Measurements from ENCODE around the gene SYPL2.

SYPL2 gene

DNA sequence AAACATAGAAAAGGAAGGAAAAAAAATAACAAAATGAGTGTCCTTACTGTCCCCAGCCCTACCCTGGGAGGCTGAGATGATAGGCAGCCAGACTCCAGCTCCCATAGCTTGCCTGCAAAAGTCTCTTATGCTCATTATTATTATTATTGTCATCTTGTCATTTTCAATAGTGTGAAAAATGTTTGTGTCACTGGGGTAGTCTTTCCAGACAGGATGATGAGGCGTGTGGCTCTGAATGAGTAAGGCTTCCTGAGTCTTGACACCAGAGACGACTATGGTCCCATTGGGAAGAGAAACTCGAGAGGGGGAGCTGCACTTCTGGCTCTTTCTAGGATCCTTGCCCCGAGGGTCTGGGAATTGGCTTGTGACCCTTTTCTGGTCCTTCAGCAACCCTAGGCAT, 26.4 kb downstream of the SYPL2 start:
- DNase-seq (ENCODE audit: low read depth): no peak

DNA sequence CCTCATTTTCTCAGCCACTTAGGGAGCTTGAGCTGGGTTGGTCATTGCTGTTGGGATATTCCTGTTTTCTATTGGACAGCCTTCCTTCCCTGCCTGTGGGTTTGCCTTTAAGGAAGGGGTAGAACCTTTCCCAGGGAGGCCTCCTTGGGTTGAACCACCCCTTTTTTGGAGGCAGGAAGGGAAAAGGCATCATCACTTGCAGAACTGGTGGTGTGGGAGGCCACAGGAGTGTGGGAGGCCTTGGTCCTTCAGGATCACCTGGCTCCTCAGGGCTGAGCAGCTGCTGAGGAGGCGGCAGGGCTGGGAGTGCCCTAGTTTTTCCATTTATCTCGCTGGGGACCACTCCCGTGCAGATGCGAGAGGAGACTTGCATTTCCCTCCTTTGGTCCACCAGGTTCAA, 26.9 kb downstream of the SYPL2 start:
- DNase-seq (ENCODE audit: low read depth): no peak

DNA sequence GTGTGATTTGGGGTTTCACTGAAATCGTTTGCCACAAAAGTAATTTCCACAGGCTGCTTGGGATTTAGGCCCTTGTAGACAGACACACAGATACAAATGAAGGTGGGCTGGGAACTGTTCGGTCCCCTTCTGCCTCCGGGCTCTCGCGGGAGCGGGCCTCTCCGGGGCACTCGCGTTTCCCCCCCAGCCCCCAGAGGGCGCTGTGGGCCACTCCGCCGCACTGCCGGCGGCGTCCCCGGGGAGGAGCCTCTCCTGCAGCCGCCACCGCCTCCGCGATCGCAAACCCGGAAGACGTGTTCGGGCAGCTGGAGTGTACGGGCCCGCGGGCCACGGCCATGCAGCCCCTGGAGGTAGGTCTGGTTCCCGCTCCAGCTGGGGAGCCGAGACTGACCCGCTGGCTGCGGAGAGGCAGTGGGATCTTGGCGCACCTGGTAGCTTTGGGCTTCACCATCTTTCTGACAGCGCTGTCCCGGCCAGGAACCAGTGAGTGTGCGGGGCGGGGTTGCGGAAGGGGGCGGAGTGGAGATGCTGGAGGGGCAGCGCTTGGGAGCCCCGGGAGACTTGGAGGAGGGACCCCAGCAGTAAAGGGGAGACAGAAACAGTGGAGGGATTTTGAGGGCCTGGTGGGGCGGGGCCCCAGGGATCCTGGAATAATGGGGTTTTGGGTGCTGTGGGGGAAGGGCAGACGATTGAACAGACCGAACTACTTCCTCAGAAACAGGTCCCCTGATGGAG, 27.6 kb downstream of the SYPL2 start, which contains the start of gene CYB561D1:
CYB561D1 (plus strand) TSS at position 290 of the 735 bp plus-strand sequence; CDS start at position 336, 46 bp downstream.
- peak; percentile 57 for DNase-seq (ENCODE audit: low read depth)

DNA sequence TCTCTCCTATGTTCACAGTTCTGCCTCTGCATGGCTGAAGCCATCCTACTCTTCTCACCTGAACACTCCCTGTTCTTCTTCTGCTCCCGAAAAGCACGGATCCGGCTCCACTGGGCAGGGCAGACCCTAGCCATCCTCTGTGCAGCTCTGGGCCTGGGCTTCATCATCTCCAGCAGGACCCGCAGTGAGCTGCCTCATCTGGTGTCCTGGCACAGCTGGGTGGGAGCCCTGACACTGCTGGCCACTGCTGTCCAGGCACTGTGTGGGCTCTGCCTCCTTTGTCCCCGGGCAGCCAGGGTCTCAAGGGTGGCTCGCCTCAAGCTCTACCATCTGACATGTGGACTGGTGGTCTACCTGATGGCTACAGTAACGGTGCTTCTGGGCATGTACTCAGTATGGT, 29.4 kb downstream of the SYPL2 start:
- no peak for DNase-seq (ENCODE audit: low read depth)

- DNase-seq (ENCODE audit: low read depth): no peak
Measured at GRCh38 chr1:109497449-109498160, 31.3 kb downstream of the SYPL2 start.

- DNase-seq (ENCODE audit: low read depth): no peak
Measured at GRCh38 chr1:109498161-109498801, 31.9 kb downstream of the SYPL2 start.

GRCh38 chr1:109499081-109499480, 32.7 kb downstream of the SYPL2 start:
- DNase-seq (ENCODE audit: low read depth): no peak

DNA sequence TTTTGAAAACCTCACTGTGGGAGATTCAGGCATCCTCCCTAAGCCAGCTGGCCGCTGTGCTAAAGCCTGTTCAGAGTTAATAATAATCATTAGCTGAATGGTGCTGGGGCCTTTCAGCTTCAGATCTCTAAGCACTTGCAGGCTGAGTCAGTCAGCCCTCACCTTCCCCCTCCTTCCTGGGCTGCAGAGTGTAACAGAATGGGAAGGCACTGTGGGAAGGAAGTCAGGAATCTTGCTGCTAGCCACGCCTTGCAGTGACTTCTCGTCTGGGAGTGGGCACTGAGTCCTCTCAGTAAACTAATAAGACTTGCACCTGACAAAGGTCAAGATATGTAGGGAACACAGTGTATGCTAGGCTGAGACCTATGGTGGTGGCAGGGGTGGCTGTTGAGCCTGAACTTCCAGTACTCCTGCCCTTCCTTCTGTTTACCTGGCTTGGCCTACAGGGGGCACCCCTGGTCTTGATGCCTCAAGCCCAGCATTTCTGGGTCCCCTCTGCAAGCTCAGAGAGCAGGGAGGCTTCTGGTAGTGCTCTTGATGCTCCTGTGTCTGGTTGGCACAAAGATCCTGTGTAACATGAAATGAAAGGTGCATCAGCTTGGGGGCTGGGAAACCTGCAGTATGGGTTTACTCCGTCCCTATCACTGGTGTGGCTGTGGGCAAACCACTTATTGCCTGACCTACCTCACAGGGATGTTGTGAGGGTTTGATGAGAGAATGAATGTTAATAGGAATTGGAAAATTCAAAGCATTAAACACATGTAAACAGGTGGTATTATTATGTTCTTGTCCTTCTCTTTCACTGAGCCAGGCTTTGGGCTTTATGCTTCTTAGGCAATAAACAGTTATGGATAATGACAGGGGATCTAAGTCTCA, 33.6 kb downstream of the SYPL2 start:
- DNase-seq (ENCODE audit: low read depth): no peak

DNA sequence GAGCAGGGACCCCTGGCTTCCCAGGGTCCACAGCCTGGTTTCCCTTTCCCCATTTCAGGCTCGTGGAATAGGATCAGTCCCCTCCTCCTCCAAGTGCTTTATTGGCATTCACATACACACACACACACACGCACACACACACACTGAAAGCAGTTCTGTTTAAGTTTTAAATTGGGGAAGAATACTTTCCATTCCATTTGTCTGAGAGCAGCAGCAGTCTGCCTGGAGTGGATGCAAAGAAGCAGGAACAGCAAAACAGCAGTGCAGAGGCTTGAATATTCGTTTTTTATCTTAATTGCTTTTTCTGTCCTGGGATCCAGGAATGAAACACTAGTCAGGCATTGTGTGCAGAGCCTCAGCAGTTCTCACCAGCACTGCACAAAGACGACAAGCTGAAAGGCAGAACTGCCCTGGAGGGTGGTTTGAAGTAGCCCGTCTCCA, 34.6 kb downstream of the SYPL2 start:
- DNase-seq (ENCODE audit: low read depth): no peak

GRCh38 chr1:109501644-109502363, 35.5 kb downstream of the SYPL2 start:
- DNase-seq (ENCODE audit: low read depth): no peak

- DNase-seq (ENCODE audit: low read depth): no peak
Measured at GRCh38 chr1:109502364-109502851, 36.1 kb downstream of the SYPL2 start.

DNA sequence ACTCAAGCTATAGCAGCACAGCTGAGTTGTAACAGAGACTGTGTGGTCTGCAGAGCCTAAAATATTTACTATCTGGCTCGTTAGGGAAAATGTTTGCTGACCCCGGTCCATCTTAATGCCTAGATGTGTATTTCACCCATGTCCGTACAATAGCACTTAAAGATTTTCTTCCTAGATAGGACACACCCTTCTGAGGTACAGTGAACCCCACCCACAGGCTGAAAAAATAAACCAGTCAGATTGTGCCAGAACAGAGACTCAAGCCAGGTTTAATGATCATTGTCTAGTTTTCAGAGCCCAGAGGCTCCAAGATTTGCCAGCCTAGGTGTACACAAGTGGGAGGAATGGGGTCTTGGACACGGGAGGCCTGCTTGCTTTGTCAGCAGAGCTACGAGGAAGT, 37.6 kb downstream of the SYPL2 start:
- DNase-seq (ENCODE audit: low read depth): no peak

- no peak for DNase-seq (ENCODE audit: low read depth)
Measured at GRCh38 chr1:109504974-109505373, 38.6 kb downstream of the SYPL2 start.

DNA sequence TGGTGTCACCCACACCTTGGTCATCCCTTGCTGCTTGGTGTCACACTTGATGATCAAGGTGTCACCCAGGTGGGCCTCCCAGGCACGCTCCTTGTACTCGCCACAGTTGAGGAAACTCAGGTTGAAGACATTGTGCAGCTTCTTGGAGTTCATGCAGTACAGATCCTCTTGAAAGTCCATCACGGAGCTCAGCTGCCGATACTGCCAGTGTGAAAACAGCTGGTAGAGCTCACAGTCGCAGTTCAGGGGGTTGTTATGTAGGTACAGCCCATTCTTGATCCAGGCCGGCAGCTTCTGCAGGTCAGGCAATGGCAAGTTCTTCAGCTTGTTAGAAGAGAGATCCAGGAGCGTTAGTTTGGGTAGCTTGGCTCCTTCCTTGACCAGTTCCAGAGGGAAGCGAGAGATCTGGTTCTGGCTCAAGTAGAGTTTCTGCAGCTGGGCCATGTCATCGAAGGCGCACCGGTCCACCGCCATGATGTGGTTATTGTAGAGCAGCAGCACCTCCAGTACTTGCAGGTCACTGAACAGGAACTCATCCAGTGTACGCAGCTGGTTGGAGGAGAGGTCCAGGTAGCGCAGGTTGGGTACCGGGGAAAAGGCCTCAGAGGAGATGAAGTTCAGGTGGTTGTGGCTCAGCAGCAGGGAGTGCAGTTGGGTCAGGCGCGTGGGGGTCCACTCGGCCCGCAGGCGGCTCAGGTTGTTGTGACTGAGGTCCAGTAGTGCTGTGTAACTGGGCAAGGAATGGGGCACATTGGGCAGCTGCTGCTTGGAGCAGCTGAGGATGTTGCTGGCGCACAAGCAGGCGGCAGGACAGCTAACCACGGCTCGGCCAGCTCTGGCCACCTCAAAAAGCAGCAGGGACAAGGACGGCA, 41.9 kb downstream of the SYPL2 start:
- no peak for DNase-seq (ENCODE audit: low read depth)

DNA sequence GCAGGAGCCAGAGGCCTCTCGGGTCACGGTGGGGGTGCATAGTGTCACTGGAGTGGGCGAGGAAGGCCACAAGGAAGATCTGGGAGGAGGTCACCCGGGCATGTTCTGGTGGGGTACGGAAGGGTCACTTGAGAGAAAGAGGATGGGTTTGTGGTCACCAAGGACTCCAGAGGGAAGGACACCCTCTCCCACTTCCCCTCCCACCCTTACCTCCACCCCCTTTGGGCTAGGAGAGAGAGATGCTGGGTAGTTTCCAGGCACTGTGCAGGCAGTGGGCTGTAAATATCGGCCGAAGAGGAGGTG, 42.5 kb downstream of the SYPL2 start:
- DNase-seq (ENCODE audit: low read depth): no peak

DNA sequence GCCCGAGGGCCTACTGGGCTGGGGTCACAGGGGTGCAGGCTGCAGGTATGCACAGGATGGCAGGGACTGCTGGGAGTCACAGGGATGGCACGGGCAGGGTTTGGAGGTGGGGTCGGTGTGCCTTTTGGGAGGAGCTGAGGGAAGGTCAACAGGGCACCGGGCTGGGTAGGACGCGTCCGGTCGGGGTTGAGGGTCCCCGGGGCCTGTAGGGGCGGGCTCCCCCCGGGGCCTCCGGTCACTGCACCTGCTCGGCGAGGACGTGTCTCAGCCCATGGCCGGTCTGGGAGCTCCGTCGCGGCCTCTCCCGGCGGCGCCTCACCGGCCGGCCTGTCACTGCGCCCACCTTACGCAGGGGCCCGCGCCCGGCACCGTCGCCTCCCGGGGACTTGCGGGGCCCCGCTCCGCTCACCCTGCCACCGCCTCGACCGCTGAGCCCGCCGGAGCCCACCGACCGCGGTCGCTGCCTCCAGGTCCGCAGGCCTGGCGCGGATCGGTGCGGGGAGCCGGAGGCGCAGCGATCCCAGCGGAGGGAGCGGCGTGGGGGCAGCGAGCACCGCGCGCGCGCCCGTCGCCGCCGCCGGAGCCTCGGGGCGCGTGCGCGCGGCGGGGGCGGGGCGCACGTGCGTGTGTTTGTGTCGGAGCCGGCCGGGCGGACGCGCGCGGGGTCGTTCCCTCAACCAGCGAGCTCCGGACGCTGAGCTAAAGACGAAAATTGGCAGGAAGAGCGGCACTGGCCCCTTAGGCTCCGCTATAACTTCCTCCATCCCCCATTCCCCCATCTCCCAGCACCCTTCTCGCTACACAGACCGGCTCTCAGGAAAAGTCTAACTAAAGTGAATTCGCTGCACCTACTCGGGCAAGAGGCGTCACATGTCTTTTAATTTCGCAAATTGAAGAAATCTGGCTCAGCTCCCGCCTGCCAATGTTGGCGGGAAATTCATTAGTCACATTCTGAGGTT, 43.1 kb downstream of the SYPL2 start, which contains the start of gene AMIGO1:
AMIGO1 (minus strand) TSS at position 552 of the 959 bp plus-strand sequence. CDS start 815 bp downstream, outside the sequence.
- DNase-seq (ENCODE audit: low read depth): no peak

DNA sequence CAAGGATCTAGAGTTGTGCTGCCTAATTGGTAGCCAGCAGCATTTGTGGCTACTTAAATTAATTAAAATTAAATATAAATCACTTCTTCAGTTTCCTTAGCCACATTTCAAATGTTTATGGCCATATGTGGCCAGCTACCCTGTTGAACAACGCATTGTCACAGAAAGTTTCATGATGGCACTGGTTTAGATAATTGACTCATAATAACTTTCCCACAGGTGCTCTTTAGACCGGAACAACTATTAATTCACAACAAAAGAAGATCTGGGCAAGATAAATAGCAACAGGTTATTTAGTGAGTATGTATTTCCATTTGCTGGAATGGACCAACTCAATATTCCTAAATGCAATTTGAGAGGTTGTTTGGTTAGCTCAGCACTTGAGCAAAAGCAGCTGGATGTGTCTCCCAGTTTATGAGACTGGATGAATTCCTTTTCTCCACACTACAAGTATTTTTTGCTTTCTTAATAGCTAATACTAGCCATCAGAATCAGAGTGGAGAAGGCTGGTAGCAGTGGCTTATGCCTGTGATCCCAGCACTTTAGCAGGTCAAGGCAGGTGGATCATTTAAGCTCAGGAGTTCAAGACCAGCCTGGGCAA, 46.9 kb downstream of the SYPL2 start:
- DNase-seq (ENCODE audit: low read depth): no peak

GRCh38 chr1:109514846-109515245, 48.5 kb downstream of the SYPL2 start:
- DNase-seq (ENCODE audit: low read depth): no peak

DNA sequence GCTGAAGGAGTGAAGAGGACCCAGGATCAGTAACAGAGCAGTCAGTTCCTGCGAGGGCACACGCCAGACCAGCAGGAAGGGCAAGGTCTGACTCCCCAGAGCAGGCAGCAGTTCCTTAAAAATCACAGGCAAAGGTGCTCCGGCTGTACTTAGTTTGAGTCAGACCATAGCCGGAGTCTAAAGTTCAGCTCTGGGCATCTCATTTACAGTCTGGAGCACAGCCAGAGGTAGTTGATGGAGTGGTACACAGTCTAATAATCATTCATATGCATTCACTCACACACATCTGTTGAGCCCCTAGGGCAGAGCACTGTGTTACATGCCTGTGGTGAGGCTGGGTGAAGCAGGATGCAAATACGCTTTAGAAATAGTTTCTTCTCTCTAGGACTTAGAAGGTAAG, 50.5 kb downstream of the SYPL2 start:
- no peak for DNase-seq (ENCODE audit: low read depth)
